Measurements from ENCODE around the gene MAPK1.

MAPK1 gene

DNA sequence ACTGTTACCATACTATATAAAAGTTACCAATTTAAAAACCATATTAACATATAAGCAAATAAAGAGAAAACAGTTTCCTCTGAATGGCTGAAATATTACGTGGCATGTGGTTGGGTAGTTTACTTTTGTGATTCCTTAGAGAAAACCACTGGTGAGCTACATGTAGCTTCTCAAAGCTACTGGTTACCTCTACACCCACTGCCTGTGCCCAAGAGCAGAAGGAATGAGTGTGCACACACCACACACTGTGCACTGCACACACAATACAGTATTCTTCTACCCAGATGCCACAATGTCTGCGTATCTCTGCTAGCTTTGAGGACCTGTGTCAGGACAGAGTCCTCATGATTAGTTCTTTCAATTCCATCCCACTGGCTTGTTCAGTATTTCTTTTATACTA, 106.4 kb downstream of the MAPK1 start:
- H3K9me3 ChIP-seq (ENCODE audit: control insufficient read depth, insufficient read depth, low read depth, low read length) = no peaks in the 10 kb centered on the region
- H3K27ac ChIP-seq (ENCODE audit: extremely low read depth, low read depth, low read length) = no peak overlapping the region
- H3K4me1 ChIP-seq (ENCODE audit: control insufficient read depth, insufficient read depth, low read length) = 0 out of 2 replicates have a peak, but pooled peaks cover 3% of the 10 kb centered on the region
- H3K4me3 ChIP-seq (ENCODE audit: low read depth, low read length) = no peak overlapping the region
- TF ChIP-seq HOXD13 (CRISPR knock-in tag; IDR thresholded peaks at IDR 0.05; ENCODE audit: borderline replicate concordance) (no peak), ZNF791 (tag by site-specific recombination; IDR thresholded peaks at IDR 0.05) (no peak), ZNF776 (tag by site-specific recombination; IDR thresholded peaks at IDR 0.05; ENCODE audit: borderline replicate concordance) (no peak), ZNF37A (tag by site-specific recombination; IDR thresholded peaks at IDR 0.05) (no peak), SCRT2 (tag by site-specific recombination; IDR thresholded peaks at IDR 0.05) (no peak), ZNF354C (tag by site-specific recombination; IDR thresholded peaks at IDR 0.05; ENCODE audit: borderline replicate concordance, low read depth) (no peak), ZNF184 (tag by site-specific recombination; IDR thresholded peaks at IDR 0.05) (no peak), ZBTB7A (tag by site-specific recombination; IDR thresholded peaks at IDR 0.05; ENCODE audit: low read depth) (no peak), ZFHX2 (tag by site-specific recombination; conservative IDR thresholded peaks at IDR 0.05) (no peak), ZNF302 (tag by site-specific recombination; IDR thresholded peaks at IDR 0.05; ENCODE audit: low read depth) (no peak), ZNF792 (tag by site-specific recombination; IDR thresholded peaks at IDR 0.05) (no peak)
- TF ChIP-seq, protein P1, sequence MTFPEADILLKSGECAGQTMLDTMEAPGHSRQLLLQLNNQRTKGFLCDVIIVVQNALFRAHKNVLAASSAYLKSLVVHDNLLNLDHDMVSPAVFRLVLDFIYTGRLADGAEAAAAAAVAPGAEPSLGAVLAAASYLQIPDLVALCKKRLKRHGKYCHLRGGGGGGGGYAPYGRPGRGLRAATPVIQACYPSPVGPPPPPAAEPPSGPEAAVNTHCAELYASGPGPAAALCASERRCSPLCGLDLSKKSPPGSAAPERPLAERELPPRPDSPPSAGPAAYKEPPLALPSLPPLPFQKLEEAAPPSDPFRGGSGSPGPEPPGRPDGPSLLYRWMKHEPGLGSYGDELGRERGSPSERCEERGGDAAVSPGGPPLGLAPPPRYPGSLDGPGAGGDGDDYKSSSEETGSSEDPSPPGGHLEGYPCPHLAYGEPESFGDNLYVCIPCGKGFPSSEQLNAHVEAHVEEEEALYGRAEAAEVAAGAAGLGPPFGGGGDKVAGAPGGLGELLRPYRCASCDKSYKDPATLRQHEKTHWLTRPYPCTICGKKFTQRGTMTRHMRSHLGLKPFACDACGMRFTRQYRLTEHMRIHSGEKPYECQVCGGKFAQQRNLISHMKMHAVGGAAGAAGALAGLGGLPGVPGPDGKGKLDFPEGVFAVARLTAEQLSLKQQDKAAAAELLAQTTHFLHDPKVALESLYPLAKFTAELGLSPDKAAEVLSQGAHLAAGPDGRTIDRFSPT (tag by site-specific recombination; IDR thresholded peaks at IDR 0.05) = no peak
- TF ChIP-seq, protein P2, sequence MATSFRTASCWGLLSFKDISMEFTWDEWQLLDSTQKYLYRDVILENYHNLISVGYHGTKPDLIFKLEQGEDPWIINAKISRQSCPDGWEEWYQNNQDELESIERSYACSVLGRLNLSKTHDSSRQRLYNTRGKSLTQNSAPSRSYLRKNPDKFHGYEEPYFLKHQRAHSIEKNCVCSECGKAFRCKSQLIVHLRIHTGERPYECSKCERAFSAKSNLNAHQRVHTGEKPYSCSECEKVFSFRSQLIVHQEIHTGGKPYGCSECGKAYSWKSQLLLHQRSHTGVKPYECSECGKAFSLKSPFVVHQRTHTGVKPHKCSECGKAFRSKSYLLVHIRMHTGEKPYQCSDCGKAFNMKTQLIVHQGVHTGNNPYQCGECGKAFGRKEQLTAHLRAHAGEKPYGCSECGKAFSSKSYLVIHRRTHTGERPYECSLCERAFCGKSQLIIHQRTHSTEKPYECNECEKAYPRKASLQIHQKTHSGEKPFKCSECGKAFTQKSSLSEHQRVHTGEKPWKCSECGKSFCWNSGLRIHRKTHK (tag by site-specific recombination; IDR thresholded peaks at IDR 0.05) = no peak
- H3K36me3 ChIP-seq (ENCODE audit: control insufficient read depth in 2 of 2, insufficient read depth in 1 of 2, low read length in 2 of 2) = peaks cover 0 to 80% of the 10 kb centered on the region in 2 experiments; a peak in 1 of 3 replicates
- POLR2A ChIA-PET = interaction anchor here (1.2 to 1.8 kb wide), 3 partner anchors 26 to 221 kb away, joined by 3 to 12 read pairs (median 3); partner anchors contain the start of genes TOP3B and YPEL1
- CTCF ChIA-PET = interaction anchor here (0.7 to 1.7 kb wide), 3 partner anchors 10 to 178 kb away, joined by 3 to 9 read pairs (median 8); no protein-coding TSS in a partner anchor

GRCh38 chr22:21760640-21761039, 106.8 kb downstream of the MAPK1 start:
- Histone ChIP-seq H3K4me3 (ENCODE audit: low read depth, low read length) (no peak overlapping the region), H3K27ac (ENCODE audit: extremely low read depth, low read depth, low read length) (no peak overlapping the region), H3K4me1 (ENCODE audit: control insufficient read depth, insufficient read depth, low read length) (0 out of 2 replicates have a peak, but pooled peaks cover 3% of the 10 kb centered on the region), H3K9me3 (ENCODE audit: control insufficient read depth, insufficient read depth, low read depth, low read length) (no peaks in the 10 kb centered on the region), H3K36me3 (ENCODE audit: control insufficient read depth in 2 of 2, insufficient read depth in 1 of 2, low read length in 2 of 2) (peaks cover 0 to 75% of the 10 kb centered on the region in 2 experiments; a peak in 1 of 3 replicates)
- POLR2A ChIA-PET = interaction anchor here (1.3 to 1.8 kb wide), 2 partner anchors 25 to 103 kb away, joined by 3 to 12 read pairs; partner anchors contain the start of gene YPEL1
- CTCF ChIA-PET = interaction anchor here (1.0 to 1.7 kb wide), 2 partner anchors 10 to 178 kb away, joined by 8 to 9 read pairs; no protein-coding TSS in a partner anchor
- TF ChIP-seq ZNF76 (tag by site-specific recombination; IDR thresholded peaks at IDR 0.05; ENCODE audit: borderline replicate concordance, low read depth) (no peak), KLF8 (tag by site-specific recombination; IDR thresholded peaks at IDR 0.05) (peak; percentile 37; the same call in 1 of the 2 replicates), ZNF600 (tag by site-specific recombination; IDR thresholded peaks at IDR 0.05) (peak; percentile 66), ZNF692 (tag by site-specific recombination; IDR thresholded peaks at IDR 0.05) (0 out of 2 replicates have a peak, but pooled peaks have one; percentile 37), ZNF239 (tag by site-specific recombination; IDR thresholded peaks at IDR 0.05) (no peak), ZNF366 (tag by site-specific recombination; conservative IDR thresholded peaks at IDR 0.05) (peak; percentile 36; the same call in 1 of the 2 replicates), PRDM6 (tag by site-specific recombination; IDR thresholded peaks at IDR 0.05) (peak; percentile 61), ZNF416 (tag by site-specific recombination; IDR thresholded peaks at IDR 0.05) (no peak), INSM2 (tag by site-specific recombination; IDR thresholded peaks at IDR 0.05) (peak; percentile 34; the same call in 1 of the 2 replicates), ZBTB21 (tag by site-specific recombination; IDR thresholded peaks at IDR 0.05) (peak; percentile 86), IKZF3 (tag by site-specific recombination; IDR thresholded peaks at IDR 0.05) (0 out of 2 replicates have a peak, but pooled peaks have one; percentile 9), ZNF660 (tag by site-specific recombination; IDR thresholded peaks at IDR 0.05) (peak; percentile 62; the same call in 1 of the 2 replicates), OSR2 (tag by site-specific recombination; IDR thresholded peaks at IDR 0.05) (peak; percentile 30; the same call in 1 of the 2 replicates), ZEB2 (tag by site-specific recombination; IDR thresholded peaks at IDR 0.05) (0 out of 2 replicates have a peak, but pooled peaks have one; percentile 38)

All from HEK293 (cell line).